HG03575 (cell line): ENCODE measurements around the gene POFUT2.

Experiments used
- ATAC-seq: cut with Tn5 transposase; IDR thresholded peaks from one replicate; pipeline ENCODE4 v1.9.1; 2021; ENCODE audit not compliant: unreplicated experiment, insufficient number of reproducible peaks, low FRiP score; ENCODE audit errors: extremely low read depth

POFUT2 gene

DNA sequence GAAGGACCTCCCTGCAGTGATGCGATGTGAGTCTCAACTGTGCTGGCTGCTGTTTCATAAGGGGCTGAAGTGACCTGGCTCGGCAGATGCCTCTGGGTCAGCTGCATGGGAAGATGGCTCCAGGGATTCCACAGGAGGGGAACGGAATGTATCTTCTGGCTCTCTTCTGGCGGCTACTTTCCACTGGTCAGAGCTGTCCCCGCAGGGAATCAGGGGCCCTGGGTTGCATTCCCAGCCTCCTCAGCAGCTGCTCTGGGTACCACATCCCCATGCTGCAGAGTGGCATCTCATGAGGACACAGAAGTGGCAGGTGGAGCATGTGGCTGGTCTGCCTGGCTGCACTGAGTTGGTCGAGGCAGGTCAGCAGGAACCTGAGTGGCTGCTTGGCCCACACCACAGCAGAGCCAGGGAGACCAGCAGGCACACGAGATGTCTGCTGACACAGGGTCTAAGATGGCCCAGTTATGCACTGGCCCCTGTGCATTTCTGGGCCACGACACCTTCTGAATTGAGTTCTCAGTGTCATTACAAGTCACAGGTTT, 42.8 kb downstream of the POFUT2 start:
- ATAC-seq = no peak

GRCh38 chr21:45243603-45244002, 44.1 kb downstream of the POFUT2 start:
- no peak for ATAC-seq

DNA sequence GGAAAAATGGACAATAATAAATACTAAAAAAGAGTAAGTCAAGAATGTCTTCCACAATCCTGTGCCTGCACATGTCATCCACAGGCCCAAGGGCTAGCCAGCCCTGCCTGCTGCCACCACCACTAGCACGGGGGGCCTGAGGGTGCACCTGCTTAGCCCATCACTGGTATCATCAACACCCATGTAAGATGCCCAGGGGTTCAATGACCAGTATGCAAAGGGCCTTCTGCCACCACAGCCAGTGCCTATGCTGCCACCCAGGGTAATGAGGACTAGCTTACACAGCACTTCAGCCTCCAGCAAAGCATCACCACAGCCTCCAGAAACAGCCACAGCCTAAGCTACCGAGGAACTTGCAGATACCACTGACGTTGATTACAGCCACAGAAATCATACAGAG, 46.3 kb downstream of the POFUT2 start:
- ATAC-seq = no peak

DNA sequence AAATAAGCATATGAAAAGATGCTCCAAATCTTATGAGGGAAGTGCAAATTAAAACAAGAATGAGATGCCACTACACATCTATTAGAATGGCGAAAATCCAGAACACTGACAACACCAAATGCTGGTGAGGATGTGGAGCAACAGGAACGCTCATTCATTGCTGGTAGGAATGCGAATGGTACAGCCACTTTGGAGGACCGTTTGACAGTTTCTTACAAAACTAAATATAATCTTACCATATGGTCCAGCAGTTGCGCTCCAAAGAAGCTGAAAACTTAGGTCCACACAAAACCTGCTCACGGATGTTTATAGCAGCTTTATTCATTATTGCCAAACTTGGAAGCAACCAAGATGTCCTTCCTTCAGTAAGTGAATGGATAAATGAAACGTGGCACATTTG, 50.3 kb downstream of the POFUT2 start:
- ATAC-seq = no peak

GRCh38 chr21:45236481-45236880, 51.2 kb downstream of the POFUT2 start:
- ATAC-seq = no peak

DNA sequence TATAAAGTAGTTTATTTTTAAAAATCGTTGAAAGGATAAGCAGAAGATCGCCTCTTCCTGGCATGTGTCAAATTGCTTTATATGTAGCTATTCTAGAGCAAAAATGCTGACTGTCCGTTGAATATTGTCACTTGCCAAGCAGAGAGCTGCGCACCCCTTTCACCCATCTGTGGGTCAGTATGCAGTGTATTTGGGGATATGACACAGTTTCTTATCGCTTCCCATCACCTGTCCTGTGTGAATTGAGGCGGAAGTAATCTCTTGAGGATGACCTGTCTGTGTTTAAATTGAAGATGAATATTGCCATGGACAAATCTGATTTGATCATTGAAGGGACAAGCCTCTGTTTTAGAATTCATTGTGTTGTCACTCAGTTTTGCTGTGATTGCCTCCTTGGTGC, 52.2 kb downstream of the POFUT2 start:
- no peak for ATAC-seq

GRCh38 chr21:45234965-45235364, 52.7 kb downstream of the POFUT2 start:
- no peak for ATAC-seq

- no peak for ATAC-seq
These were observed 53.6 kb downstream of the POFUT2 start for GRCh38 chr21:45234127-45234526.

DNA sequence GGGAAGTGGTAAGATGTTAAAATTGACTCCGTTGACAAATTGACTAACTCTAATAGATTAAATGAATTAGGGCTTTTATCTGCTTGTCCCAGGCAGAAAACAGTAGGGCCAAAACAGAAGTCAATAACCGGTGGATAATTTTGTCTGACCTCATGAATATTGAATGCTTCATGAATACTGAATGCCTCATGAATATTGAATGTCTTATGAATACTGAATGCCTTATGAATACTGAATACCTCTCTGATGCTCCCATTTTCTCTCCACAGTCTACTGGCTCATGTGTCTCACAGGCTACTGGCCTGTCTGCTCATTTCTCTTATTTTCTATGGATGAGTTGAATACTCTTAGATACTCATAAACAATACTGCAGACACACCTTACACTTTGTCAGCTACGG, 56.0 kb downstream of the POFUT2 start:
- ATAC-seq = no peak

- no peak for ATAC-seq
These were observed 58.9 kb downstream of the POFUT2 start for GRCh38 chr21:45228656-45229240.

- no peak for ATAC-seq
These were observed 59.5 kb downstream of the POFUT2 start for GRCh38 chr21:45228171-45228641.

GRCh38 chr21:45227735-45228134, 60.0 kb downstream of the POFUT2 start:
- ATAC-seq = no peak

DNA sequence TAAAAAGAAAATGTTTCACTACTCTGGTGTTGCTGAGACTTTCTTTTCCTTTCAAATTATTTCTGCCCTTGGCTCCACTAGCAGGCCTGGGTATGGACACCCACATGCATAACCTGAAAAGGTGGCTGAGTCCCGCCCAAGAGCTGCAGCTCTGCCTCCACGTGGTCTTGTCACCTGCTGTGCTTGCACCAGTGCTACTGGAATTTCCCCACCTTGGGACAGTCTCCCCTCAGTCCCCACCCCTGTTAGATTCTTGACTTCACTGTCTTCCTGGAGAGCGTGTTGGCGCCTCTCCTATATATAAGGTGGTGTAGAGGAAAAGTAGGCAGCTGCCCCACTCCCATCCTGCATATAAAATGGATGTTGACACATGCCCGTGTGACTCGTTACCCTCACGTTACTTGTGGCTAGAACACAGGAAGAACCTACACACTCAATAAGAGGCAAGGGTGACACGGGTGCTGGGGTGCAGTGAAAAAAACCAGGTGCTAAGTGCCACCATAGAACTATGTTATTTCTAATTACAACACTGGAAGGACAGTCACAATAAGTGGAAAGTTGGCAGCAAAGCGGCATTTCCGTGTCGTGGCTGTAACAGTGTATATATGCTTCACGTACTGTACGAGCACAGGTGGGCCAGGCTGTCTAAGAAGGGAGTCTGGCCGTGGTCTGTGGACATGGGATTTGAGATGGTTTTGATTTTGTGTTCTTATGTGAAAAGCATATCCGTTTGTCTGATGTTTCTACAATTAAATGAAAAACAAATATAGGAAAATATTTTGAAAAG, 61.0 kb downstream of the POFUT2 start:
- ATAC-seq = no peak

- no peak for ATAC-seq
These were observed 61.9 kb downstream of the POFUT2 start for GRCh38 chr21:45225741-45226327.

- no peak for ATAC-seq
These were observed 62.5 kb downstream of the POFUT2 start for GRCh38 chr21:45225041-45225740.

DNA sequence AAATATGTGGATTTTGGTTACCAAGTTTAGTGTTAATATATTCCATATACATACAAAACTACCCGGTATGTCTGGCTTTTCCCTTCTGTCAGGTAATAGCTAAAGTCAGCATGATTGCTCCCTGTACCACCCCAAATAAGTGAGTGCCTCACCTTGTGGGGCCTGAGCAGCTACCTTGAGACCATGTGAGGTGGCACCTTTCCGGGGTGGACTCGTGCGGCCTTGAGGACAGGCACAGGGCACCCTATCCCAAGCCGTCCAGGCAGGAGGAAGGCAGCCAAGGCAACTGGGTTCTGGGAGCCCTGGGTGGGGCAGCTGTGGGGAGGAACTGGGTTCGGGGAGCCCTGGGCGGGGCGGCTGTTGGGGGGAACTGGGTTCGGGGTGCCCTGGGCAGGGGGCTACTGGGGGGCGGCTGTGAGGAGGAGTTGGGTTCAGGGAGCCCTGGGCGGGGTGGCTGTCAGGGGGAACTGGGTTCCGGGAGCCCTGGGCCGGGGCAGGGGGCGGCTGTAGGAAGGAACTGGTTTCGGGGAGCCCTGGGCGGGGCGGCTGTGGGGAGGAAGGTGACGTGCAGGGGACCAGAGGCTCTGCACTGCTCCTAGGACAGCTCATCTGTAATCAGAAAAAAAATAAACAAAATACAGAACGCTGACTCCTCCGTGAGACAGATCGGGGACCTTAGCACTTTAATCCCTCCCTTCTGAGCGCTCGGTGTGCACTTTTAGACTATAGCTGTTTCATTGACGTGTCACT, 63.3 kb downstream of the POFUT2 start:
- no peak for ATAC-seq

DNA sequence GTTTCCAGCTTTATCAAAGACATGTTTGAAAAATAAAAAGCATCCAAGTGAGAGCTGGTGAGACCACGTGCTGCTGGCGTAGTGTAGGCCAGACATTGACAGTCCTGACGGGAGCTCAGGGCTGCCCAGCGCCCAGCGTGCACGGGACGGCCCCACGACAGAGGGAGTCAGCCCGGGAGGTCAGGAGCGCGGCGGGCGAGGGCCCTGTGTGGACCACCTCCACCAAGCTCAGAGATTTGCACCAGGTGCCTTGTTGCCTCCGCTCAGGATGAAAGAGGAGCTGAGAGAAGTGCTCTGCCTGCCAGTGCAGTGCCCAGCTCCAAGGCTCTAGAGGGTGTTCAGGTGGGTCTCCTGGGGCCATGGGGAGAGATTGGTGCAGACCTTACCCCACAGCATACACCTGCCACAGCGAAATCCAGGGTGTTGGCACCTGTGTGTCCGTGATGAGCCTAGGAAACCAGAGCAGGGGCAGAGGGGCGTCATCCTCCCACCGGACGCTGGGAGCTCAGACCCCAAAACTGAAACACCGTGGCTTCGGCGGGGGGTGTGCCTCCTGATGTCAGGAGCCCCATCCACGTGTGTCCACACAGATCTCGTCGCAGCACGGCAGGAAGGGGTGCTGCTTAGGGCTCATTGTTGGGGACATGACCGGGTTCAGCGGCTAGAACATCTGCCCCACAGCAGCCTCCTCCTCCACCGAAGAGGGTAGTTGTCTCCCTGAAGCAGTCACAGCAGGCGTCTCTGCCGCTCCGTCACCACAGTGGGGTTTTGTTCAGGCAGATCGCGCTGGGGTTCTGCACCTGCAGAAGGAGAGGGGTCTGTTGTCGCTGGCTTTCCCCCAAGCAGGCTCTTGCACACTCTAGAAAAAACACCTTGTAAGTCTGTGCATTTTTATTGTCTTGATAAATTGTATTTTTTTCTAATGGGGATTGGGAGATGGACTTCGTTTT, 64.2 kb downstream of the POFUT2 start:
- no peak for ATAC-seq

GRCh38 chr21:45222001-45222400, 65.7 kb downstream of the POFUT2 start:
- ATAC-seq = no peak
